ENCODE measurements around the gene TSPY3.
"Not testable (repeated sequence)": the region's sequence is repeated elsewhere in the genome, so short reads cannot be mapped to it uniquely, and the experiment has no call there.

The TSPY3 gene

GRCh38 chrY:9398121-9398520 is at the start of gene TSPY3:
Gene TSPY3, plus strand, starts transcription at chrY:9398421. Its CDS starts 46 bp downstream, at chrY:9398467.
- DNase-seq (ENCODE audit: low read depth): not testable (repeated sequence)

- not testable (repeated sequence) for DNase-seq (ENCODE audit: low read depth)
These were observed 40.7 kb upstream of the TSPY3 start, which contains the start of gene TSPY8 for GRCh38 chrY:9357497-9357896. Gene TSPY8, plus strand, starts transcription at chrY:9357797. Its CDS starts 46 bp downstream, at chrY:9357843.

- not testable (repeated sequence) for DNase-seq (ENCODE audit: low read depth)
These were observed 1.7 kb upstream of the TSPY3 start for GRCh38 chrY:9396527-9396926.

All from fibroblast of the conjunctiva (primary cell).